Stimulated activated CD8-positive, alpha-beta memory T cell treated with anti-CD3 and anti-CD28 coated beads, Interleukin-15, amount 100 ng/mL, for 24 hours (primary cell): ENCODE measurements around the gene APOD.

ENCODE experiments used
- DNase-seq: peaks from one replicate; pipeline ENCODE4 v3.0.0-alpha.2; 2020; ENCODE audit warnings: low read depth

APOD gene

DNA sequence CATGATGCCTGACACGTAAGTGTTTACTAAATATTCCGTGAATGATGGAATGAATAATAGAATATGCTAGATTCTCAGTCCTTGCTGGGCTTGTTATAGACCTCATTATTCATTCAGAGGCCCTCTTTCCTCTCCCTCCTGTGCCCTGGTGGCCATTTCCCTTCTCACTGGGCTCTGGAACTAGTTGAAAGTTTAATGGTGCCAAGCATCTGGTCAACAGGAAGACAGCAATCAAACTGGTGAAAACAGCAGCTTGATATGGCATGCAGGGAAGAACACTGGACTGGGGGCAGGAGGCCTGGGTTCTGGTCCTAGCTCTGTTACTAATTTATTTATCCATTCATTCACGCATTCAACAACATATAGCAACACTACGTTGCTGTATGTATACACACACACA, 3.7 kb upstream of the APOD start:
- no peak for DNase-seq

DNA sequence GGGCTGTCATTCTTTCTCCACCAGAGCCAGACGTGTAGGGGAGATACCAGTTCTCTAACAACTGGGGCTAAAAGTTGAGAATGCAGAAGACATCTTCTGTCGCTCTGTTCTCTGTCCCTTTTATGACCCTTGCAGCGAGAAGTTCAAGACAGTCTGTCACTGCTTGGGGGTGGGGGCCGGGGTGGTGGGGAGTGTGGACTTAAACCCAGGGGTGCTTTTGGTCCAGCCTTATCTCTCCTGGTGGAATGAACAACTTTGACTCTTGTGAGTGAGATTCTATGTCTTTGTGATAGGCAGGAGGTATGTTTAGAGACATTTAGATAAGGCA, 767 bp upstream of the APOD start:
- DNase-seq: no peak

DNA sequence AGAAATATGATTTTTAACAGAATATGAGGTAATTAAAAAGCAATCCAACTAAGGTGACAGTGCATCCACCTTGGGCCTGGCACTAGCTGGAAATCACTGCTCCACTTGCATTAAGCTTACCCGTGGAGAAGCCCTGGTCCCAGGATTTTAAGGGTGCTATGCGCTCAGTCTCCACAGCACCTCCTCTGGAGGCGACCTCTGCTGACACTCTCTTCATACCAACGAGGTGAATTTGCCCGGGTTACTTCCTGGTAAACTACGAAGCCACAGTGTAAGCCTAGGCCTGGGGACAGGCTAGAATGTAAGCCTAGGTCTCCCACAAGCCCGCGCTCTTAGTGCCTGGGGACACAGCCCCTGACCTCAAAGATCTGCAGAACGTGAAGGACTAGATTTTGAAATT, 793 bp downstream of the APOD start:
- no peak for DNase-seq

DNA sequence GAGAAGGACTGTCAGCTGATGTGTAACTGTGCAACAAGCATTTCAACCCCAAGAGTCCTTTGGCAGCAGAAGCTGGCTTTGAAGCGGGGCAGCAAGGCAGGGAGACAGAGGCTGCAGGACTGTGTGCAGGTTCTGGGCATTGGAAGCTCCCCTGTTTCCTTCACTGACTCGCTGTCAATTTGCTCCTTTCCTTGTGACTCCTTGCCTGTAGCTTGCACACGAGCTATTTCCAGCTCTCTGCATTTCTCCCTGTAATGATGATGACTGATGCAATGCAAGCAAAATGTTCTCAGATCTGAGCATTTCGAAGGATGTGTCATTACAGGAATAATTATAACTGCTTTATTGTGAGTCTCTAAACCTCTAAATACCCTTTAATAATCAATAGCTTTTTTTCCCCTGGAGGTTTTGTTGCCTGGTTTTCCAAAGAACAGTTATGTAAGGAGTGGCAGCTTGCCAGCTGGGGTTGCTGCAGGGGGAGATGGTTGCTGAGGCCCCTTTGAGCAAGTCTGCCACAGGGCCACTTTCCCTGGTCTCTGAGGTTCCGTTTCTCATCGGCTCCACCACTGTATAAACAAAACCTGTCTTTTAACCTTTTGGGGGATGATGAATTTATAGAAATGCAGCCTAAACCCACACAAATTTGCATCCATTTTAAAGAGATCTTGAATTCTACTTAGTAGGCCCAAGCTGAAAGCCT, 2.8 kb downstream of the APOD start:
- no peak for DNase-seq

DNA sequence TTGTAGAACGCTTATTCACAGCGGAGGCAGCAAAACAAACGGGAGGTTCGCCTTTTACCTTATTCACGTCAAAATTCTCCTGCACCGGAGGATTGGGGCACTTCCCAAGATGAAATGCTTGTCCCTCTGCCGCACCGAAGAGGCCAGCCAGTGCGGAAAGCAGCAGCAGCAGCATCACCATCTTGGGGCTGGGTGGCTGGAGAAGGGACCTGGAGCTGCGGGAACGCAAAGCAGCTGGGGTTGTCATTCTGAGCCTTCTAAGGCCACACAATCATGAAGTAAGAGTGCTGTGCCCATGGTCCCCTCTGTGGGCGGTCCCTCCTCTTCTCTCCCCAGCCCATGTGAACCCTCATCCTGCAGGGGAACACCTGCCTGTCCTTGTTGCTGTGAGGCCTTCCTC, 4.5 kb downstream of the APOD start:
- no peak for DNase-seq

DNA sequence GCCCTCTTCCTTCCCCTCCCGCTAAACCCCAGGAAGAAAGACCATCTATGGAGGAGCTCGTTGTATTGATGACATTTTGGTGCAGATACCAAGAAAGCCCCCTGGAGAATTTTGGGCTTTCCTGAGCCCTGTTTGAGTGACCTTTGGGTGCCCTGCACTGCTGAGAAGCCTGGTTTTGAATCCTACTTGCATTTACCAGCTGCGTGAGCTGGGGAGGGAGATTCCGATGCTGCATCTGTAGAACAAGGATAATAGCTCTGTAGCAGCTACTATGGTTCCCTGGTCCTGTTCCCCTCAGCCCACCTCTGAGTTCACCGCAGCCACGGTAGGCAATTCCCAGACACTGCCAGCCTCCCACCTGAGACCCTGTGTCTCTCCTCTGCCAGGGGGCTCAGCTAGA, 5.2 kb downstream of the APOD start:
- DNase-seq: no peak

DNA sequence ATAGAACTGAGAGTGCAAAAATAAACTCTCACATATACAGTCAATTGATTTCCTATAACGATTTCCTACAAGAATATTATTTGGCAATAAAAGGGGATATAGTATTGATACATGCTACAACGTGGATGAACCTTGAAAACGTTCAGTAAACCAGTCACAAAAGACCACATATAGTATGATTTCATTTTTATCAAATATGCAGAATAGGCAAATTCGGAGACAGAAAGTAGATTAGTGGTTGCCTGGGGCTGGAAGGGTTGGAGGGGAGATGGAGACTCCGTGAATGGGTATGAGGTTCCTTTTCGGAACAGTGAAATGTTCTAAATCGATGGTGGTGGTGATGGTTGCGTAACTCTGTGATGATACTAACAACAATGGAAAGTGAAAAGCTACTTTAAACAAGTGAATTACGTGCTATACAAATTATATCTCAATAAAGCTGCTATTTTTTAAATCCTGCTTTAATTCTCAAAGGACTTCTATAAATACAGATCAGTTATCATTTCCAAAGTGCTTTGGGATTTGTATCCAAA, 6.0 kb downstream of the APOD start:
- DNase-seq: no peak

DNA sequence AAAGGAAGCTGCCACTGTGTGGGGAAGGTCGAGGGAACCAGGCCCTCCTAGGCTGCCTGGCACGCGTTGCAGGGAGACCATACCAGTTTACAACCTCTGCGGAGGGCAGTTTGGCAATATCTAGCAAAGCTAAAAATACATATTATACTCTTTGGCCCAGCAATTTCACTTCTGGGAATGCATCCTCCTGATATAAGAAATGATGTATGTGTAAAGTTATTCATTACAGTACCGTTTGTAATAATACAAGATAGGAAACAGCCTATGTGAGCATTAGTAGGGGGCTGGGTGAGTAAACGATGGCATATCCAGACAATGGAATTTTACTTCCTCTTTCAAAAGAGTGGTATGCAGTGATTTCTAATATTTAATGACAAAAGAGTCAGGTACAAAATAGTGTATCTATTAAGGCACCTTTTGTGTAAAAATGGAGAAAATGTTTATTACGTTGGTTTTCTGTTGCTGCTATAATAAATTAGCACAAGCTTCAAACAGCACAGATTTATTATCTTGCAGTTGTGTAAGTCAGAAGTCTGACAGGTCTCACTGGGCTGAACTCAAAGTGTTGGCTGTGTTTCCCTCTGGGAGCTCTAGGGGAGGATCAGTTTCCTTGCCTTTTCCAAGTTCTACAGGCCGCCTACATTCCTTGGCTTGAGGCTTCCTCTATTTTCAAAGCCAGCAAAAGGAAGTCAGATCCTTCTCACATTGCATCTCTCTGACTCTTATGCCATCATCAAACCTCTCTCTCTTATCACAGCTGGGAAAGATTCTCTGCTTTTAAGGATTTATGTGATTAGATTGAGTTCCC, 9.0 kb downstream of the APOD start:
- no peak for DNase-seq

DNA sequence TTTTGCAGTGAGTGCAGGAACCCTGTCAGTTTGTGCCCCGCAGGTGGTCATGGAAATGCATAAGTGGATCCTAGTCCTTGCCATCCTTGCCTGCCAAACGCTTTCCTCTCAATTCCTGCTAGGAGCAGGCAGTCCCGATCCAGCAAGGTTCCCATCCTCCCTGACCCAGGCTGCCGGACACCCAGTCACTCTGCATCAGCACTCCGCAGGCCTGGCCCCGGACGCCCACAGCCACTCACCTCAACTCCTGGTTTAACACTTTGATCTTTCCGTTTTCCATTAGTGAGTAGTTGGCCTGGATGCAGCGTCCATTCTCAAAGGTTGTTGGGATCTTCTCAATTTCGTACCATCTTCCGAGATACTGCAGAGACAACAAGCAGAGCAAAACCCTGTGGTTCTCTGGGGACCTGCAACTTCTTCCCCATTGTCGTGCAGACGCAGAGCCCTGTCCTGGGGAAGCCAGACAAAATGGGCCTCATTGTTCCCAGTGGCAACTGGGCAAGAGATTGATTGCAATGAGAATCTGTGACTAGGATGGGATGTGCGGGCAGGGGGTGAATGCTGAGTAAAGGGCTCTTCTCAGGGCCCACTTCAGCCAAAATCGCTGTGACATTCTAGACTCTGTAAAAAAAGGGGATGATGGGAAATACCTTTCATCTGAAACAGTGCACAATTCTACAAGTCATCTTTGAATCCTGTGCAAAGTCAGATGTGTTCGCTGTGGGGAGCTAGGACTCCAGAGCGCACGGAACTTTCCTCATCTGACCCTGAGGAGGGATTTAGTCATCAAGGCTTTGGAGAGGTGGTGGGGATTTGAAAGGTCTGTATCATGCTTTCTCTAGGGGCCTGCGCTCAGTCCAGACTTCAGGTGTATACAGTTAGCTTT, 9.9 kb downstream of the APOD start:
- no peak for DNase-seq

DNA sequence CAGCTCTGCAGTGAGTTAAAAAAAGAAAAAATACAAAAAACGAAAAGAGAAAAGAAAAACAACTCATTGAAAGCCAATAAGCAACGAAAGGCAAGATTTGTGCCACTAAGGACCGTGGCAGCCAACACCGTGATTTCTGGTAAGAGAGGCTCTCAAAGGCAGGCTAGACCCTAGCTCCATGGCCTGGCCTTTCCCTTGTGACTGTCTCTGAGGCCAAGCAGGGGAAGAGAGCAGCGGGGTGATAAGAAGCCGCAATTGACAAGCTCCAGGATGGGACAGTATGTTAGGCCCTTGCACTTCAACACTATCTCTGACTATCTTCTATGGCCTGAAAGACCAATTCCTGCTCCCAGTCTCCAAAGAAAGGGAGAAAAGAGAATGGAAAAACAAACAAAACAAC, 12.4 kb downstream of the APOD start:
- DNase-seq: no peak

DNA sequence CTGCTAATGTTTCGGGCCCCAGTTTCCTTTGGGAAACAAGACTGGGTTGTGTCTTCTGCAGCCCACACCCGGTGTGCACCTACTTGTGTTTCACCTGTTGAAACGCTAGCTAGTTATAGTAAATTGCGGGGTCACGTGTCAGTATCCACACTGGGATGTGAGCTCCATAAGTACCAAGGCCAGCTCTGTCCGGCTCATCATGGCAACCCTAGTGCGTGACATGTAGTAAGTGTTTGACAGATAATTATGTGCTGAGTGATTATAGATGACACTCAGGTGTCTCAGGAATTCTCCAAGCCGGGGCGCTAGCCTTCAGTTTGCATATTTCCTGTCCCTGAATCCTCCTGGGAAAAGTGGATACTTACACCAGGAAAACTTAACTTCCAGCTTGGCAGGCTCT, 12.8 kb downstream of the APOD start:
- DNase-seq: no peak

DNA sequence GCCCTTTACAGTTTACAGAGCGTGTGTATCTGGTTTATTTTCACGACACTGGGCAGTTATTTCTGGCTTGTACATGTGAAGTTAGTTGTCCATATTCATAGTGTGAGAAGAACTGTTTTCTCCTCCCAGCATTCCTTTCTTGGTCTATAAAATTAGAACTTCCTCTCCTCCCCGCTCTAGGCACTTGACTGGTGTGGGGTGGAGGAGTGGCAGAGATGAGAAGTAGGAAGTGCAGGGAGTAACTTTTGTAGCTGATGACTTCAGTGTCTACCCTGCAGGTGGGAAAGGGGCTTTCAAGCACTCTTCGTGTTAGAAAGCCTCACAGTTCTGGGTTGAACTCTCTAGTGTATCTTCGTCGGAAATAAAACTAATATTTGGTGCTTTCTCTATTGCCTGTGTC, 13.4 kb downstream of the APOD start:
- no peak for DNase-seq

DNA sequence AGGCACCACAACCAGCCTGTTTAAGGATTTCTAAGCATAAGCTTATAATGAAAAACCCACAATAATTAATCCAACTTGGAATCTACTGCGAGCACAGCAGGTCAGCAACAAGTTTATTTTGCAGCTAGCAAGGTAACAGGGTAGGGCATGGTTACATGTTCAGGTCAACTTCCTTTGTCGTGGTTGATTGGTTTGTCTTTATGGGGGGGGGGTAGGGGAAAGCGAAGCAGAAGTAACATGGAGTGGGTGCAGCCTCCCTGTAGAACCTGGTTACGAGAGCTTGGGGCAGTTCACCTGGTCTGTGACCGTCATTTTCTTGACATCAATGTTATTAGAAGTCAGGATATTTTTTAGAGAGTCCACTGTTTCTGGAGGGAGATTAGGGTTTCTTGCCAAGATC, 15.1 kb downstream of the APOD start:
- no peak for DNase-seq

DNA sequence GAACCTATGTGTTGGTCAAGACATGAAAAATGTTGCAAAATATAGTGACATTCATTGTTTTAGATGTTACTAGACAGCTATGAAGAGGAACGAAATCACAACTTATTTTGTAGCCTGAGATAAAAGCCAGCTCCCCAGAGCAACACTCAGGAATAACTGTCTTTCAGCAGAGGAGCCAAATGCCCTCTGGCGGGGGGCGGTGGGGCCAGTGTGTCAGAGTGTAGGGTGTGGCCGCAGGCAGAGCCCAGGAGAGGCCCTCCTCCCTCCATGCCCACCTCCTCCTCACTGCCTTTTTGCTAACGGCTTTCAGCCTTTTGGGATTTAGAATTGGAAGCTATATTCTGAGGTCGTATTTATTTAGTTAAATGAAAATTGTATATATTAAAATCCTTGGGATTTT, 16.9 kb downstream of the APOD start:
- no peak for DNase-seq

DNA sequence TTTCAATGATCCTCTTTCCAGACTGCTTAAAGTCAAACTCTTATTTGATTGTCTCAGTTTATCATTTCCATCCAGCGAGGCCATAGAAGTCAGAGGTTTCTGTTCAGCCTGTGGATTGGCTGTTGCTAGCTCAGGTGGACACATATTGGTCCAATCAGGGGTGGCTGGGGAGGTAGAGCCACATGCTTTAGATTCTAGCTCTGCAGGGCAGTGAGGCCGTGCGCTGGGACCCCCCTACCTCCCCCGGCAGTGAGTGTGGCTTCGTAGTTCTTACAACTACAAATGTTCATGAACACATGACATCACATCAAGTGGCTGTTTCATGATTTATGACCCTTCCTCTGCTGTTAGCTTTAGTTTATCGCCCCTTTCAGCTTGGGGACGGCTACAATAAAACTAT, 18.0 kb downstream of the APOD start:
- no peak for DNase-seq

DNA sequence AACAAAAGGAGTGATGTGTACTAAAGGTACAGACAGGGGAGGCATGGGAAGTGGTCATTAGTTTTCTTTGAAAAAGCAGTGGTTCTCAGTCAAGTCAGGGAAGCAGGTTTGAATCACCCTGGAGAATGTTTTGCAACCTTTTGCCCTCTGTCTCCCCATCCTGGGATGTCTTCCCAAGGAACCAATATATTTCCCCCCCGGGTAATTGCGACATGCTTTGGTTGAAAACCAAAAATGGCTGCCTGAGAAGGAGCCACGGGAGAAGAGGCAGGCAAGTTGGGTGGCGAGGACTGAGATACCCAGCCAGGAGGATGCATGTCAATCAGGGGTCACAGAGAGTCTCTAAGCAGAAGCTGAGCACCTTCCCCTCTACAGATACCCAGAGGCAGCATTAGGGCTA, 20.4 kb downstream of the APOD start:
- DNase-seq: no peak

DNA sequence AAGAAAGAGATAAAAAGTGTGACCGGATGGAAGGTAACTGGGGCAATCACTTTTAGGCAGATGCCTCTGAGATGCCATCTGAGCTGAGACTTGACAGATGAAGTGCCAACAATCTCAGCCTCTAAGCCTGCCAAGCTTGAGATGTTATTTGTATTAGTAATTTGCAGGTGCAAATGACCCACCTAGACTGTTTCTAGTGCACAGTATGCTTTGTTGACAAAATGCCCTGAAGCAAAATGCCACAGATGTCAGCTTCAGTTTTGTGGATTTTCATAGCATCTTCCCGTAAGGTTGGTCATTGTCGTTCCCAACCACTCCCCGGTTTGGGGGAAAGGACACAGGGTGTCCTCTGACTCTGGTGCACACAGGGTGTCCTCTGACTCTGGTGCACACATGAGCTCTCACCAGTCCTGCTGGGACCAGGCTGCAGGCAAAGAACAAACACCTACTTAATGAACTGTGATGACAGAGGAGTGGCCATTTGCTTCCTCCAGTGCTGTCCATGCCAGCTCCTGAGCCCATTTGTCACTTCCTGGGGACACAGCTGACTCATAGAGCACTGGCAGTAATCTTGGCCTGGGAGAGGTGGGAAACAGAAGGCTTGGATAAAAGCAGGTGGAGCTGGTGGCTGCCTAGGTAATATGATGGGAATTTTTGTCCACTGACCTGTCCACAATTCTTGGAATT, 23.9 kb downstream of the APOD start:
- DNase-seq: no peak

DNA sequence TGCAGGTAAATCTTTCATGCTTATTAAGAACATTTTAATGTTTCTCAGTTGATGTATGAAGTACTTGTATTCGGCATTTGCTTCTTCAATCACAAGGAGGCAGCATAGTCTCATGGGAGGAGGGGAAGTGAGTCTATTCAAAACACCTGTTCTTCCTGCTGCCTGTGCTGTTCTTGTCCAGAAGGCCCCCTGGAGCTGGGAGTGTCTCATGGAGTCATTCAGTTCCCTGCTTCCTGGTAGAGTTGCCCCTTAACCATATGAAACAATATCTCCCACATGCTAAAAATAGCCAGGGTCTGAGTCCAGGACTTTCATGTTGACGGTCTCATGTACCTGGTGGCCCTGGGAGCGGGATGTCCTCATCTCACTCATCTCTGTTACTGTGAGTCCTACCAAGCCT, 25.1 kb downstream of the APOD start:
- no peak for DNase-seq

DNA sequence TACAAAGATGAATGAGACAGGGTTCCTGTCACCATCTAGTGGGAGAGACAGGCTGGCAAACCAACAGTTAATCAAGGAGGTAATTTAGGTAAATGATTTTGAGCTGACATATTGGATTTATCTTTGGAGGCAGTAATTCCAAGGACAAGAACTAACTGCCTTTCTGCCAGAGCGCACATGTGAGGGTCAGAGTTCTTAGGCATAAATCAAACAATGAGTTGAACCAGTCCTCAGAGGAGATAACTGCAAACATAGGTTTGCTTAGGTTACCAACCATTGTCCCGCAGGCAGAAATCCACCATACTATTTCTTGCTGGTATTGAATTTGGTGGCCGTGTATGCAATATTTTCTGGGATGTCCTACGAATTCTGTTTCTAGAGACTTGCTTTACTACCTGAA, 26.4 kb downstream of the APOD start:
- no peak for DNase-seq

DNA sequence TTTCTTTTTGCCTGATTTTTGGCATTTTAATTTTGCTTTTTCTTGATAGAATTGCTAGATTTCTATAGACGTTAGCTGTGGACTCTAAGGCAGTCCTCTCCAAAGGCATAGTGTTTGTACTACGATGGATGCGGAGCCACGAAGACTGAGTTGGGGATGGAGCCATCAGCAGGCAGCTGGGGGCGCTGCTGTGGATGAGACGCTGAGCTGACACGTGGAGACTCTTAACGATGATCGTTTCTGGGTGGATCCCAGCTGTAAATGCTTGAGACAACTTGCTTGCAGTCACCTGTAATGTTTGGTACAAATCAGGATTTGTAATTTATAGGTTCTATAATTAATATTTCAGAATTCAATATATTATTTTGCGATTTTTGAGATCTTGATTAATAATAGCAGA, 27.4 kb downstream of the APOD start:
- DNase-seq: no peak

DNA sequence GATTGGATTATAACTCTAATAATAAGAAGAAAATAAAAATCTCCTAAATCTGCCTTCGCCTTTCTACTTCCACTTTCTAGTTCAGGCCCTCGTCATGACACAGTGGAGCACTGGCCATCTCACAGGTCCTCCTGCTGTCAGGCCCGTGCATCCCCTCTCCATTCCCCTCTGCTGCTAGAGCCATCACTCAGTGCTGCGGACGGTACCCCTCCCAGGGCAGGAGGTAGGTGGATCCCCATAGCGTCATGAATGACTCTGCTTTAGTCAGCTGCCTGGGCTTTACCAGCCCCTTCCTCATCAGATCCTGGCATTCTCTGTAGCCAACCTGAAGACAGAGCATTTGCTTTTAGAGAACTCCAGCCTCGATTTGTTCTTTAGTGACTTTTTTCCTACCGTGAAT, 28.6 kb downstream of the APOD start:
- no peak for DNase-seq

DNA sequence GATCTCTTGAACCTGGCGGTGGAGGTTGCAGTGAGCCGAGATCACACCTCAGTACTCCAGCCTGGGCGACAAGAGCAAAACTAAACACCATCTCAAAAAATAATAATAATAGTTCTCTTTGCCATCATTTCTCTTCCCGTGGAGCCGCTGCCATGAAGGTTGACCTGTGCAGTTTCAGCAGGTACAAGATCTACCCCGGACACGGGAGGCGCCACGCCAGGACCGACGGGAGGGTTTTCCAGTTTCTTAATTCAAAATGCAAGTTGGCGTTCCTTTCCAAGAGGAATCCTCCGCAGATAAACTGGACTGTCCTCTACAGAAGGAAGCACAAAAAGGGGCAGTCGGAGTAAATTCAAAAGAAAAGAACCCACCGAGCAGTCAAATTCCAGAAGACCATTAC, 29.3 kb downstream of the APOD start:
- no peak for DNase-seq
